Upper lobe of left lung (tissue), 6 donors: ENCODE data around the gene HIGD1B. TPM values are rescaled to one million over a fixed set of nuclear protein-coding genes. Genes with fewer than 3 reads are reported as not detected.

ENCODE experiments used
- ATAC-seq, 2 donors: fragments of 200-7000 bp; cut with Tn5 transposase; one replicate each; pipeline ENCODE4 v1.9.1; 2022; ENCODE audit warnings: mild to moderate bottlenecking in 2 of 2, moderate library complexity in 2 of 2; ENCODE audit not compliant: low FRiP score in 2 of 2
- DNase-seq, 2 donors: peaks; one replicate each; pipeline ENCODE4 v3.0.0-alpha.2; 2019 to 2020
- H3K27ac ChIP-seq, 4 donors: fragments of 200-600 bp; sonication (generic); one replicate each; pipeline ENCODE4 v1.5.1; 2016 to 2019
- H3K27me3 ChIP-seq, 4 donors: fragments of 200-600 bp; sonication (generic); one replicate each; pipeline ENCODE4 v1.5.1; 2017 to 2019
- H3K36me3 ChIP-seq, 4 donors: fragments of 200-600 bp; sonication (generic); one replicate each; pipeline ENCODE4 v1.5.1; 2016 to 2019
- H3K4me1 ChIP-seq, 4 donors: fragments of 200-600 bp; sonication (generic); one replicate each; pipeline ENCODE4 v1.5.1; 2018 to 2019
- H3K4me3 ChIP-seq, 4 donors: fragments of 200-600 bp; sonication (generic); one replicate each; pipeline ENCODE4 v1.5.1; 2017 to 2019; ENCODE audit warnings: mild to moderate bottlenecking in 2 of 4, moderate library complexity in 1 of 4
- H3K9me3 ChIP-seq, 4 donors: fragments of 200-600 bp; sonication (generic); one replicate each; pipeline ENCODE4 v1.5.1; 2018 to 2019
- EP300 ChIP-seq, 4 donors: sonication (generic); formaldehyde crosslinking; IDR thresholded peaks; one replicate each; pipeline ENCODE4 v1.5.1; 2017; ENCODE audit warnings: antibody characterized with exemption in 4 of 4, control low read depth in 2 of 4
- POLR2A ChIP-seq, 4 donors: fragments of 450-650 bp; IDR thresholded peaks; one replicate each; pipeline ENCODE4 v1.5.1; 2016 to 2017; ENCODE audit warnings: antibody characterized with exemption in 4 of 4, mild to moderate bottlenecking in 2 of 4
- POLR2AphosphoS5 ChIP-seq, 2 donors: sonication (generic); formaldehyde crosslinking; IDR thresholded peaks; one replicate each; pipeline ENCODE4 v1.5.1; 2017; ENCODE audit warnings: antibody characterized with exemption in 2 of 2
- WGBS, 2 donors: methylation state at CpG; one replicate each; pipeline ENCODE4 v1.1.5; 2017 to 2018; 5-methylcytosine and 5-hydroxymethylcytosine counted together
- total RNA-seq, 6 donors: library from RNA; depleted of rRNA in 4 of 6; stranded (reverse); fragments of >200 nt in 4 of 6; gene quantifications; one replicate each; pipeline versions ENCODE4 v1.1.0 to v1.2.1, GENCODE V29; 2016 to 2021
- TF ChIP-seq, protein P1 (sequence below), 6 experiments: fragments of 450-650 bp in 4 of 6; fragments of 200-600 bp in 2 of 6; sonication (generic) in 2 of 6; IDR thresholded peaks; one replicate each; pipeline ENCODE4 v1.5.1; 2016 to 2019; ENCODE audit warnings: antibody characterized with exemption in 6 of 6
- donor health status: DM: no; HTN: no; CAD: no; lungs with moderate emphysema.
- donor health status: DM: no; HTN: yes; CAD: no; lungs with severe emphysema.

HIGD1B gene
- total RNA-seq, 6 donors from 2014 or later: 1.9 to 33.3 (median 15.9) TPM; not detected in 1

DNA sequence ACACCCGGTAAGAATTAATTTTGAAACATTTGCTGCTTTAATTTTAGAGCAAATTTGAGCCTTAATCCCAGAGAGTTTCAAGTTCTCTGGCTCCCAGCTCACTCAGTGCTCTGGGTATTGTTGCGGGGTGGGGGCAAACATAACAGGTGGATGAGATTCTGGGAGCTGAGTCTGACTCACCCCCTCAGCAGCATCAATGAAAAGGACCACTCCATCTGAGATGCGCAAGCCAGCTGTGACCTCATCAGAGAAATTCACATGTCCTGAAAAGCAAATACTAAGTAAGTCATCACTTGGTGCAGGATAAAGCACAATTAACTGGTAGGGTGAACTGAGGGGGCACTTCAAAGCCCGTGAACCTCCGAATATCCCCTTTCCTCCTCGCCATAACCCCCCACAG is 31.7 kb downstream of the HIGD1B start:
- Histone ChIP-seq H3K9me3 (no peaks in the 10 kb centered on the region), H3K27ac (no peak overlapping the region), H3K27me3 (no peaks in the 10 kb centered on the region), H3K36me3 (peaks cover 72 to 99% (median 80%) of the 10 kb centered on the region in 4 donors), H3K4me1 (no peaks in the 10 kb centered on the region), H3K4me3 (no peak overlapping the region)
- TF ChIP-seq EP300 (IDR thresholded peaks at IDR 0.05): no peak
- TF ChIP-seq, protein P1, sequence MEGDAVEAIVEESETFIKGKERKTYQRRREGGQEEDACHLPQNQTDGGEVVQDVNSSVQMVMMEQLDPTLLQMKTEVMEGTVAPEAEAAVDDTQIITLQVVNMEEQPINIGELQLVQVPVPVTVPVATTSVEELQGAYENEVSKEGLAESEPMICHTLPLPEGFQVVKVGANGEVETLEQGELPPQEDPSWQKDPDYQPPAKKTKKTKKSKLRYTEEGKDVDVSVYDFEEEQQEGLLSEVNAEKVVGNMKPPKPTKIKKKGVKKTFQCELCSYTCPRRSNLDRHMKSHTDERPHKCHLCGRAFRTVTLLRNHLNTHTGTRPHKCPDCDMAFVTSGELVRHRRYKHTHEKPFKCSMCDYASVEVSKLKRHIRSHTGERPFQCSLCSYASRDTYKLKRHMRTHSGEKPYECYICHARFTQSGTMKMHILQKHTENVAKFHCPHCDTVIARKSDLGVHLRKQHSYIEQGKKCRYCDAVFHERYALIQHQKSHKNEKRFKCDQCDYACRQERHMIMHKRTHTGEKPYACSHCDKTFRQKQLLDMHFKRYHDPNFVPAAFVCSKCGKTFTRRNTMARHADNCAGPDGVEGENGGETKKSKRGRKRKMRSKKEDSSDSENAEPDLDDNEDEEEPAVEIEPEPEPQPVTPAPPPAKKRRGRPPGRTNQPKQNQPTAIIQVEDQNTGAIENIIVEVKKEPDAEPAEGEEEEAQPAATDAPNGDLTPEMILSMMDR (IDR thresholded peaks at IDR 0.05): no peak
- no peak for TF ChIP-seq POLR2A (IDR thresholded peaks at IDR 0.05)
- no peak for TF ChIP-seq POLR2AphosphoS5 (IDR thresholded peaks at IDR 0.05)
- 94 to 97% methylated on average over 6 of the region's 6 CpGs for WGBS, 2 donors
- ATAC-seq: no peak
- no peak for DNase-seq

DNA sequence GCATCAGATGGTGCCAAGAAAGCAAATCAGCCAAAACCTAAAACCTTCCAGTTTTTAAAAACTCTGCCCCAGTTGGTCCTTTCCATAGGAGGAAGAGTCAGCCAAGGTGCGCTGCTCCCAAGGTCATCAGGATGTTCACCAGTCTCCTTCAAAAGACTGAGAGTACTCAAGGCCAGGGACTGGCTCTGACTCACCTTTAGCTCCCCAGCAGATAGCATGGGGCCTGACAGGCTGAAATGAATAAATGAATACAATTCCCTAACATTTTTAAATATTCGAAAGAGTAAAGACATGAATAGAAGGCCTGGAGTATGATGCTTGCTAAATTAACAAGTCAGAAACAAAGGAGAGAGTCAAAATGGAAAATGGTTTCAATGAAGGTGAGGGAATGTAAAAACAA is 32.4 kb downstream of the HIGD1B start:
- Histone ChIP-seq H3K4me1 (no peaks in the 10 kb centered on the region), H3K4me3 (no peak overlapping the region), H3K27me3 (no peaks in the 10 kb centered on the region), H3K27ac (no peak overlapping the region), H3K9me3 (no peaks in the 10 kb centered on the region), H3K36me3 (peaks cover 72 to 99% (median 80%) of the 10 kb centered on the region in 4 donors)
- DNase-seq (no peak), ATAC-seq (no peak)
- WGBS, 2 donors: 92 to 93% methylated on average over 2 of the region's 2 CpGs
- TF ChIP-seq POLR2A (IDR thresholded peaks at IDR 0.05) (no peak), EP300 (IDR thresholded peaks at IDR 0.05) (no peak)
- TF ChIP-seq, protein P1 (IDR thresholded peaks at IDR 0.05): no peak

DNA sequence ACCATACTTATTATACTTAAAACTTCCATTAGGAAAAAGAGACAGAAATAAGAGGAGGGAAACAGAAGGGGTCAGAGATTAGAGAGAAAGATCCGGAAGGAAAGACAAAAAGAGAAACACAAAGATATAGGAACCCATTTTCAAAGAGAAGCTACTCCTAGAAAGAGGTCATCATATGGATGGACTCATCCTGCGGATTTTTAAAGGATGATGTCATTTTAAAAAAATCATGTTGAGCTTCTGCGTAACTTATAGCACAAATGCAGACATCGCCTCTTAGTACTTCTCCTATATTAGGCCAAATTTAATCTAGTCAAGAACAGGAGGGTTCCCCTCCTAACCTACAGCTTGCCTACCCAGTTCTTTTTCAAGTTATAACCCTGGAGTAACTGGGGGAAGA is 33.5 kb downstream of the HIGD1B start:
- H3K27me3 ChIP-seq: no peaks in the 10 kb centered on the region
- WGBS, 2 donors: 93% methylated on average over 4 of the region's 4 CpGs
- peaks cover 75 to 99% (median 79%) of the 10 kb centered on the region in 4 donors for H3K36me3 ChIP-seq
- DNase-seq: no peak
- TF ChIP-seq, protein P1 (IDR thresholded peaks at IDR 0.05): no peak
- TF ChIP-seq EP300 (IDR thresholded peaks at IDR 0.05) (no peak), POLR2A (IDR thresholded peaks at IDR 0.05) (no peak), POLR2AphosphoS5 (IDR thresholded peaks at IDR 0.05) (no peak)
- H3K4me1 ChIP-seq: no peaks in the 10 kb centered on the region
- H3K9me3 ChIP-seq: no peaks in the 10 kb centered on the region
- H3K27ac ChIP-seq: no peak overlapping the region
- H3K4me3 ChIP-seq: no peak overlapping the region
- ATAC-seq: no peak

DNA sequence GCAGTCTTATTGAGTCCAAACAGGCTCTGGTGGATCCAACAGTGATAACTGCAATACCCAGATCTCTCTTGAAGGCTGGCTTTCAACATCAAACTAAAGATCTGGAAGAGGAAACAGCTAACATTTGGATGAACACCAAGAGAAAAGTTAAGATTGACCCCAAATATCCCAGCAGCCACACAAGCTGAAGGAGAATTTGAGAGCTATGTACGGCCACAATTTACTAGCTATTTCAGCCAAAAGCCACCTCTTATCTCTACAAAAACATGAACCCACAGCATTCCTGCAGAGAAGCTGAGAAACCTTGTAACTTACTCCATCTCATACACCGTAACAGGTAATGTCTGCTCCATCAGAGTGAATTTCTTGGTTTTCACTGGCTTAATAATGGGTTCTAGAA is 37.3 kb downstream of the HIGD1B start:
- no peak for ATAC-seq
- Histone ChIP-seq H3K9me3 (no peaks in the 10 kb centered on the region), H3K36me3 (peaks cover 50 to 70% (median 62%) of the 10 kb centered on the region in 4 donors), H3K27ac (no peak overlapping the region), H3K4me3 (no peak overlapping the region), H3K27me3 (no peaks in the 10 kb centered on the region), H3K4me1 (peaks cover 0 to 20% (median 12%) of the 10 kb centered on the region in 4 donors)
- no peak for DNase-seq
- WGBS, 2 donors: 97 to 100% methylated on average over 2 of the region's 2 CpGs
- TF ChIP-seq POLR2A (IDR thresholded peaks at IDR 0.05): no peak
- no peak for TF ChIP-seq POLR2AphosphoS5 (IDR thresholded peaks at IDR 0.05)
- TF ChIP-seq, protein P1 (IDR thresholded peaks at IDR 0.05): no peak
- no peak for TF ChIP-seq EP300 (IDR thresholded peaks at IDR 0.05)

DNA sequence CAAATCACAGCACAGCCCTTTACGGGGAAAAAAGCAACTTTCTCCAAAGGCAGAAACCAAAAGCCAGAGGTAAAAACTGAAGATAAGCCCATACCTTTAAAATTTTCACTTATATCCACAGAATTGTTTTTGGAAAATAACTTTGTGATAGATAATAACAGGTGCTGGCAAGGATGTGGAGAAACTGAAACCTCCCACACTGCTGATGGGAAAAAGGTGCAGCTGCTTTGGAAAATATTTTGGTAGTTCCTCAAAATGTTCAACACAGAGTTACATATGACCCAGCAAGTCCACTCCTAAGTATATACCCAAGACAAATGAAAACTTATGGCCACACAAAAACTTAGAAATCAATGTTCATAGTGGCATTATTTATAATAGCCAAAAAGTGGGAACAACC is 39.3 kb downstream of the HIGD1B start:
- peaks cover 0 to 25% (median 12%) of the 10 kb centered on the region in 4 donors for H3K4me1 ChIP-seq
- no peak for DNase-seq
- TF ChIP-seq EP300 (IDR thresholded peaks at IDR 0.05) (no peak), POLR2AphosphoS5 (IDR thresholded peaks at IDR 0.05) (no peak), POLR2A (IDR thresholded peaks at IDR 0.05) (no peak)
- TF ChIP-seq, protein P1 (IDR thresholded peaks at IDR 0.05): no peak

More for the DNA sequence above, 39.3 kb downstream of the HIGD1B start:
- H3K4me3 ChIP-seq: no peak overlapping the region
- no peak overlapping the region for H3K27ac ChIP-seq
- no peak for ATAC-seq
- WGBS, 2 donors: 95% methylated on average over 1 of the region's 1 CpG
- H3K36me3 ChIP-seq: peaks cover 33 to 65% (median 52%) of the 10 kb centered on the region in 4 donors
- H3K27me3 ChIP-seq: no peaks in the 10 kb centered on the region
- no peaks in the 10 kb centered on the region for H3K9me3 ChIP-seq
